Stimulated activated naive CD8-positive, alpha-beta T cell treated with anti-CD3 and anti-CD28 coated beads, Interleukin-15, amount 100 ng/mL, for 72 hours (primary cell): ENCODE data around the gene RAB3C.

Experiments used
- ATAC-seq: fragments of 150-1000 bp; cut with Tn5 transposase; 2 replicates; pipeline ENCODE4 v1.10.0; 2021; ENCODE audit warnings: mild to moderate bottlenecking, moderate library complexity
- DNase-seq, 2 donors: peaks; one replicate each; pipeline ENCODE4 v3.0.0; 2021 to 2022
- H3K27ac Mint-ChIP-seq, 2 donors: one replicate each; pipeline ENCODE4 v1.8.0; 2022; ENCODE audit warnings: mild to moderate bottlenecking in 2 of 2, mixed read lengths in 2 of 2, moderate library complexity in 2 of 2
- H3K27me3 Mint-ChIP-seq: one replicate; pipeline ENCODE4 v1.8.0; 2022; ENCODE audit warnings: mixed read lengths
- H3K4me1 Mint-ChIP-seq: one replicate; pipeline ENCODE4 v1.8.0; 2022; ENCODE audit warnings: mild to moderate bottlenecking, mixed read lengths
- H3K4me3 Mint-ChIP-seq, 2 donors: one replicate each; pipeline ENCODE4 v1.8.0; 2022; ENCODE audit warnings: mild to moderate bottlenecking in 2 of 2, mixed read lengths in 2 of 2, moderate library complexity in 1 of 2
- H3K9me3 Mint-ChIP-seq, 2 donors: one replicate each; pipeline ENCODE4 v1.8.0; 2022; ENCODE audit warnings: mixed read lengths in 2 of 2

Gene RAB3C

GRCh38 chr5:58898006-58898405, 315.1 kb downstream of the RAB3C start:
- Mint-ChIP-seq H3K27me3 (peaks cover 7% of the 10 kb centered on the region), H3K4me3 (no peak overlapping the region), H3K9me3 (no peaks in the 10 kb centered on the region), H3K4me1 (no peaks in the 10 kb centered on the region), H3K27ac (no peak overlapping the region)
- ATAC-seq (no peak), DNase-seq (no peak)

GRCh38 chr5:58898538-58898937, 315.7 kb downstream of the RAB3C start:
- no peak overlapping the region for H3K27ac Mint-ChIP-seq
- ATAC-seq (no peak), DNase-seq (no peak)
- H3K4me1 Mint-ChIP-seq, result no peaks in the 10 kb centered on the region
- no peak overlapping the region for H3K4me3 Mint-ChIP-seq
- H3K27me3 Mint-ChIP-seq, result peaks cover 7% of the 10 kb centered on the region
- H3K9me3 Mint-ChIP-seq, result no peaks in the 10 kb centered on the region

- Mint-ChIP-seq H3K27me3 (peaks cover 7% of the 10 kb centered on the region), H3K4me1 (no peaks in the 10 kb centered on the region), H3K27ac (no peak overlapping the region), H3K9me3 (peaks cover 0 to 5% of the 10 kb centered on the region in 2 donors), H3K4me3 (no peak overlapping the region)
- DNase-seq (no peak), ATAC-seq (no peak)
Measured at GRCh38 chr5:58901271-58901670, 318.4 kb downstream of the RAB3C start.

GRCh38 chr5:58902305-58902704, 319.4 kb downstream of the RAB3C start:
- ATAC-seq (no peak), DNase-seq (no peak)
- Mint-ChIP-seq H3K27me3 (peaks cover 7% of the 10 kb centered on the region), H3K27ac (no peak overlapping the region), H3K4me3 (no peak overlapping the region), H3K9me3 (peaks cover 0 to 5% of the 10 kb centered on the region in 2 donors), H3K4me1 (no peaks in the 10 kb centered on the region)

GRCh38 chr5:58902765-58903164, 319.9 kb downstream of the RAB3C start:
- H3K9me3 Mint-ChIP-seq, result peaks cover 0 to 5% of the 10 kb centered on the region in 2 donors
- H3K4me3 Mint-ChIP-seq, result no peak overlapping the region
- H3K4me1 Mint-ChIP-seq, result no peaks in the 10 kb centered on the region
- no peak overlapping the region for H3K27ac Mint-ChIP-seq
- DNase-seq (no peak), ATAC-seq (no peak)
- H3K27me3 Mint-ChIP-seq, result peaks cover 7% of the 10 kb centered on the region

- no peak for DNase-seq
- Mint-ChIP-seq H3K9me3 (peaks cover 0 to 5% of the 10 kb centered on the region in 2 donors), H3K27me3 (peaks cover 7% of the 10 kb centered on the region), H3K27ac (no peak overlapping the region), H3K4me3 (no peak overlapping the region), H3K4me1 (no peaks in the 10 kb centered on the region)
- ATAC-seq, result no peak
Measured at GRCh38 chr5:58904737-58905136, 321.9 kb downstream of the RAB3C start.

- DNase-seq (no peak), ATAC-seq (no peak)
- no peak overlapping the region for H3K4me3 Mint-ChIP-seq
- no peaks in the 10 kb centered on the region for H3K4me1 Mint-ChIP-seq
- H3K9me3 Mint-ChIP-seq, result peaks cover 0 to 5% of the 10 kb centered on the region in 2 donors
- no peak overlapping the region for H3K27ac Mint-ChIP-seq
- H3K27me3 Mint-ChIP-seq, result peaks cover 3% of the 10 kb centered on the region
Measured at GRCh38 chr5:58905944-58906343, 323.1 kb downstream of the RAB3C start.
